Effector memory CD8-positive, alpha-beta T cell (primary cell): ENCODE data around the gene TMEM143.
"Not testable (repeated sequence)": the region's sequence is repeated elsewhere in the genome, so short reads cannot be mapped to it uniquely, and the experiment has no call there.

Experiments used
- ATAC-seq: fragments of 150-1000 bp; cut with Tn5 transposase; replicated peaks from 2 replicates; pipeline ENCODE4 v1.10.0; 2021; ENCODE audit warnings: mild to moderate bottlenecking, moderate library complexity
- DNase-seq, 3 experiments: peaks; one replicate each; pipeline ENCODE4 v3.0.0; 2021
- H3K27ac Mint-ChIP-seq, 2 donors: one replicate each; pipeline ENCODE4 v1.8.0; 2022; ENCODE audit warnings: mild to moderate bottlenecking in 2 of 2, mixed read lengths in 2 of 2, moderate library complexity in 2 of 2
- H3K27me3 Mint-ChIP-seq, 2 donors: one replicate each; pipeline ENCODE4 v1.8.0; 2022; ENCODE audit warnings: mixed read lengths in 2 of 2
- H3K36me3 Mint-ChIP-seq: one replicate; pipeline ENCODE4 v1.8.0; 2022; ENCODE audit warnings: mild to moderate bottlenecking, moderate library complexity, mixed read lengths; ENCODE audit not compliant: insufficient read depth
- H3K4me1 Mint-ChIP-seq, 2 donors: one replicate each; pipeline ENCODE4 v1.8.0; 2022; ENCODE audit warnings: low read depth in 2 of 2, mixed read lengths in 2 of 2
- H3K4me3 Mint-ChIP-seq, 2 donors: one replicate each; pipeline ENCODE4 v1.8.0; 2022; ENCODE audit warnings: mild to moderate bottlenecking in 2 of 2, mixed read lengths in 2 of 2, moderate library complexity in 2 of 2
- H3K9me3 Mint-ChIP-seq, 2 donors: one replicate each; pipeline ENCODE4 v1.8.0; 2022; ENCODE audit warnings: mixed read lengths in 2 of 2

The TMEM143 gene

DNA sequence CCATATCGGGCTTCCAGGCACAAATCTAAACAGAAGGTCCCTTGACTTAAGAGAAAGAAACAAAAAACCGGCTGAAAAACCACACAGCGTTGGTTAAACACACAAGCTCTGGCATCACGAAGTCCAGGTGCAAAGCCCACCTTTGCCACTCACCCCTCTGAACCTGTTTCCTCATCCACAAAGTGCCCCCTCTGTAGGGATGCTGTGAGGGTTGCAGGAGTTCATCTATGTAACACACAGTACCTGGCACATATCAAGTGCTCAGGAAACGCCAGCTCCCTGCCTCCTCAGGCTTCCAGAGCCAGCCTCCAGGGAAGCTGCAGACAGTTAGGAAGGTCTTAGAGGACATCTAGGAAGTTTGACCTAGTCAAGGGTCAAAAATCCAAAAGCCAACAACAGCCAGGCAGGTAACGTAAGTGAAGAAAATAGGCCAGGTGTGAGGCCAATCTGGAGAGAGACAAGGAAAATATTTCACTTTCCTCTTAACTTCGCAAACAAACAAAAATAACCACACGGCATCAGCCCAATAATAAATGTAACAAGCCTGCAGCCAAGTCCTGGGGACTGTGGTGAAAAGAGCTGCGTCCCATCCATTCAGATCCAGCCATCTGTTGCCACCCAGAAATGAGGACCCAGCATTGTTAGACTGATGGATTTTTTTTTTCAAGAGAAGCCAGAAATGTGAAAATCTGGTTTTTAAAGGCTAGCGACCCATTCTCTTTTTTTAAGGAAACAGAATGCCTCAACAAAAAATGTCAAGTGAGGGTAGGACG is 17.6 kb upstream of the TMEM143 start:
- Mint-ChIP-seq H3K4me3 (no peak overlapping the region), H3K27ac (no peak overlapping the region), H3K27me3 (no peaks in the 10 kb centered on the region), H3K9me3 (no peaks in the 10 kb centered on the region), H3K4me1 (peaks cover 1 to 5% of the 10 kb centered on the region in 2 donors), H3K36me3 (peaks cover 46% of the 10 kb centered on the region)
- no peak for ATAC-seq
- DNase-seq, result no peak

- H3K36me3 Mint-ChIP-seq, result peaks cover 23% of the 10 kb centered on the region
- H3K4me1 Mint-ChIP-seq, result peaks cover under 1 to 3% of the 10 kb centered on the region in 2 donors
- no peaks in the 10 kb centered on the region for H3K9me3 Mint-ChIP-seq
- ATAC-seq (no peak), DNase-seq (no peak)
- no peak overlapping the region for H3K4me3 Mint-ChIP-seq
- no peaks in the 10 kb centered on the region for H3K27me3 Mint-ChIP-seq
- H3K27ac Mint-ChIP-seq, result no peak overlapping the region
These were observed 15.3 kb upstream of the TMEM143 start for GRCh38 chr19:48379058-48379457.

GRCh38 chr19:48378194-48378570 is 14.4 kb upstream of the TMEM143 start:
- Mint-ChIP-seq H3K4me3 (no peak overlapping the region), H3K4me1 (no peaks in the 10 kb centered on the region), H3K27ac (no peak overlapping the region), H3K9me3 (no peaks in the 10 kb centered on the region), H3K27me3 (peaks cover 0 to 6% of the 10 kb centered on the region in 2 donors), H3K36me3 (peaks cover 14% of the 10 kb centered on the region)
- DNase-seq (no peak), ATAC-seq (no peak)

GRCh38 chr19:48373567-48373966 is 9.8 kb upstream of the TMEM143 start:
- Mint-ChIP-seq H3K9me3 (no peaks in the 10 kb centered on the region), H3K4me1 (peaks cover 0 to 3% of the 10 kb centered on the region in 2 donors), H3K27me3 (peaks cover 0 to 14% of the 10 kb centered on the region in 2 donors), H3K36me3 (no peaks in the 10 kb centered on the region), H3K4me3 (no peak overlapping the region), H3K27ac (peak overlapping the region in 1 of 2 donors; percentile 38)
- no peak for ATAC-seq
- DNase-seq, result no peak

GRCh38 chr19:48372904-48373303 is 9.2 kb upstream of the TMEM143 start:
- Mint-ChIP-seq H3K27me3 (peaks cover 0 to 14% of the 10 kb centered on the region in 2 donors), H3K4me1 (peaks cover 0 to 3% of the 10 kb centered on the region in 2 donors), H3K9me3 (no peaks in the 10 kb centered on the region), H3K4me3 (no peak overlapping the region), H3K36me3 (no peaks in the 10 kb centered on the region), H3K27ac (no peak overlapping the region)
- no peak for DNase-seq
- ATAC-seq, result no peak

GRCh38 chr19:48371771-48372170 is 8.0 kb upstream of the TMEM143 start:
- not testable (repeated sequence) for H3K4me1 Mint-ChIP-seq, ATAC-seq, H3K27ac Mint-ChIP-seq, H3K9me3 Mint-ChIP-seq, DNase-seq, H3K36me3 Mint-ChIP-seq, H3K4me3 Mint-ChIP-seq
- peaks cover 0 to 14% of the 10 kb centered on the region in 2 donors for H3K27me3 Mint-ChIP-seq

GRCh38 chr19:48371367-48371766 is 7.6 kb upstream of the TMEM143 start:
- Mint-ChIP-seq H3K27me3 (peaks cover 0 to 14% of the 10 kb centered on the region in 2 donors), H3K36me3 (no peaks in the 10 kb centered on the region), H3K4me1 (peaks cover 0 to 3% of the 10 kb centered on the region in 2 donors), H3K4me3 (no peak overlapping the region), H3K9me3 (no peaks in the 10 kb centered on the region), H3K27ac (no peak overlapping the region)
- no peak for ATAC-seq
- DNase-seq, result no peak

- Mint-ChIP-seq H3K9me3 (no peaks in the 10 kb centered on the region), H3K4me3 (no peak overlapping the region), H3K27me3 (peaks cover 0 to 14% of the 10 kb centered on the region in 2 donors), H3K4me1 (peaks cover 0 to 3% of the 10 kb centered on the region in 2 donors), H3K27ac (no peak overlapping the region), H3K36me3 (no peaks in the 10 kb centered on the region)
- ATAC-seq (no peak), DNase-seq (no peak)
These were observed 7.2 kb upstream of the TMEM143 start for GRCh38 chr19:48370955-48371354.

- H3K4me3 Mint-ChIP-seq, result no peak overlapping the region
- ATAC-seq, result no peak
- peaks cover 6% of the 10 kb centered on the region for H3K36me3 Mint-ChIP-seq
- H3K27me3 Mint-ChIP-seq, result peaks cover 0 to 14% of the 10 kb centered on the region in 2 donors
- no peak for DNase-seq
- no peaks in the 10 kb centered on the region for H3K9me3 Mint-ChIP-seq
- H3K4me1 Mint-ChIP-seq, result peaks cover 5% of the 10 kb centered on the region in 2 donors
- no peak overlapping the region for H3K27ac Mint-ChIP-seq
These were observed 5.2 kb upstream of the TMEM143 start for GRCh38 chr19:48368936-48369335.

DNA sequence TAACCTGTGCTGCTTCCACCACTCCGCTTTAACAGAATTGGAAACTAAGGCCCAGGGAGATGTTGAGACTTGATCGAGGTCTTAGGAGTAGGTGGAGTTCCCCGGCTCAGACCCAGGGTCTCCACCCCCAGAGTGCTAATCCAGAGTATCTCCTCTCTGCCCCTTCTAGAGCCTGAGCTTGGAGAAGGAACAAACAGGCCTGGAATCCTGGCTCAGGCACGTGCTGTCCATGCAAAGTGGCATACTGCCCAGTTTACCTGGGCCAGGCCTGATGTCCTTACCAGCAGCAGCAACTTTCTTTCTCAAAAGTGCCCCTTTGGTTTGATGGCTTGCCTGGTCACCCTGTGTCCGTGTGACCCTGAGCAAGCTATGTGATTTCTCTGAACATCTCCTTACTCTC is 4.1 kb upstream of the TMEM143 start:
- peaks cover 11 to 14% of the 10 kb centered on the region in 2 donors for H3K4me1 Mint-ChIP-seq
- H3K27me3 Mint-ChIP-seq, result peaks cover 0 to 4% of the 10 kb centered on the region in 2 donors
- DNase-seq, result no peak
- no peak overlapping the region for H3K4me3 Mint-ChIP-seq
- H3K9me3 Mint-ChIP-seq, result no peaks in the 10 kb centered on the region
- H3K36me3 Mint-ChIP-seq, result peaks cover 9% of the 10 kb centered on the region
- no peak for ATAC-seq
- H3K27ac Mint-ChIP-seq, result no peak overlapping the region

DNA sequence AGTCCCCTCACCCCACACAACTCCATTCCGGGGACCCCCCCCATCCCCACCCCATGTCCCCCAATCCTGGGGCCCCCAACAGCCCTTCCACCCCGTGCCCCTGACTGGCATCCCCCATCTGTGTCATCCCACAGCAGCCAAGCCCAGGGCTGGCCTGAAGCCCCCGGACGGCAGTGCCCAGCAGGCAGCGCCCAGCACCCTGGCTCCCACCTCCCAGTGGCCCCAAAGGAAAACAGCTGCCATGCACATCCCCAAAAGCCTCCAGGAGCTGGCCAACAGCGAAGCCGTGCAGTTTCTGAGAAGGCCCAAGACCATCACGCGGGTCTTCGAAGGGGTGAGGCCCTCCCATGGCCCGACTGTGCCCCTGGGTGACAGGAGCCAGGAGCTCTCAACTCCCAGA is 1.9 kb upstream of the TMEM143 start:
- DNase-seq (no peak), ATAC-seq (no peak)
- Mint-ChIP-seq H3K27ac (no peak overlapping the region), H3K9me3 (no peaks in the 10 kb centered on the region), H3K4me3 (no peak overlapping the region), H3K27me3 (no peaks in the 10 kb centered on the region), H3K36me3 (peaks cover 9% of the 10 kb centered on the region), H3K4me1 (peaks cover 11 to 16% of the 10 kb centered on the region in 2 donors)

- Mint-ChIP-seq H3K9me3 (no peaks in the 10 kb centered on the region), H3K27ac (peak overlapping the region; percentile 88 to 91), H3K36me3 (peaks cover 9% of the 10 kb centered on the region), H3K4me1 (peaks cover 11 to 16% of the 10 kb centered on the region in 2 donors), H3K27me3 (no peaks in the 10 kb centered on the region), H3K4me3 (peak overlapping the region; percentile 82 to 85)
- DNase-seq (no peak), ATAC-seq (peak; percentile 2)
These were observed 1.0 kb upstream of the TMEM143 start for GRCh38 chr19:48364598-48365348.

GRCh38 chr19:48363500-48363809 is 285 bp downstream of the TMEM143 start:
- no peaks in the 10 kb centered on the region for H3K9me3 Mint-ChIP-seq
- DNase-seq (no peak), ATAC-seq (no peak)
- peak overlapping the region; percentile 88 to 91 for H3K27ac Mint-ChIP-seq
- peaks cover 9% of the 10 kb centered on the region for H3K36me3 Mint-ChIP-seq
- peak overlapping the region; percentile 82 to 85 for H3K4me3 Mint-ChIP-seq
- no peaks in the 10 kb centered on the region for H3K27me3 Mint-ChIP-seq
- peaks cover 11 to 16% of the 10 kb centered on the region in 2 donors for H3K4me1 Mint-ChIP-seq
